ENCODE measurements around the gene NUDC.

DNA sequence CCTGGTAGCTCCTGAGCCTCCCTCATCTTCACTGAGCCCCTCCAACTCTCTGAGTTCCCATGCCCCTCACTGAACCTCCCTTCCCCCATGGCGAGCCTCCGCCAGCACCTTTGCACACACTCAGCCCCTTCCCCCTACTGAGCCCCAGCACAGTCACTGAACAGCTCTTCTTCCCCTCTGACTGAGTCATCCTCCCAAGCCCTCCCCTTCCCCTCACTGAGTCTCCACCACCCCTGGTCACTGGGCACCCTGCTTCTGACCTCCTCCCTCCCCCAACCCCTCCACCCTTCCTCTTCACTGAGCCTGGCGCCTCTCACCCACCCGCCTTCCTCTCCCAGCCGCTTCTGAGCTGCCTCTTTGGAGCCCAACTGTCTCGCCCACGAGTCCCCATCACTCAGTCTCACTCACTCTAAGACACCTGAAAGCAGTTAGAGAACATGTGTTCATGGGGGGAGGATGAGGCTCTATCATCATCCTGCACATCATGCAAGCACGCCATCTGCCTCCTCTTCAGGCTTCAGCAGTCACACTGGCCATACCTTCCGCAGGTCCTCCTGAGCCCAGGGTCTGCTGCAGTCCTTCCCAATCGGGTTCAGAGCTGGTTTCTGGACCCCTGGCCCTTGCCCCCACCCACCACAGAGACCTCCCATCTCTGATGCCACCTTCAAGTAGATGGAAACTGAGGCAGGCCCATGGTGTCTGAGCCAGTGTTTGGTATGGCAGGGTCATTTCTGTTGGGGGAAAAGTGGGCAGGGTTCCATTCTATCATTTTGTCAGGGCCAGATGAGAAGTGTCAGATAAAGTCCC is 70.0 kb downstream of the NUDC start:
- TF ChIP-seq, protein P1, sequence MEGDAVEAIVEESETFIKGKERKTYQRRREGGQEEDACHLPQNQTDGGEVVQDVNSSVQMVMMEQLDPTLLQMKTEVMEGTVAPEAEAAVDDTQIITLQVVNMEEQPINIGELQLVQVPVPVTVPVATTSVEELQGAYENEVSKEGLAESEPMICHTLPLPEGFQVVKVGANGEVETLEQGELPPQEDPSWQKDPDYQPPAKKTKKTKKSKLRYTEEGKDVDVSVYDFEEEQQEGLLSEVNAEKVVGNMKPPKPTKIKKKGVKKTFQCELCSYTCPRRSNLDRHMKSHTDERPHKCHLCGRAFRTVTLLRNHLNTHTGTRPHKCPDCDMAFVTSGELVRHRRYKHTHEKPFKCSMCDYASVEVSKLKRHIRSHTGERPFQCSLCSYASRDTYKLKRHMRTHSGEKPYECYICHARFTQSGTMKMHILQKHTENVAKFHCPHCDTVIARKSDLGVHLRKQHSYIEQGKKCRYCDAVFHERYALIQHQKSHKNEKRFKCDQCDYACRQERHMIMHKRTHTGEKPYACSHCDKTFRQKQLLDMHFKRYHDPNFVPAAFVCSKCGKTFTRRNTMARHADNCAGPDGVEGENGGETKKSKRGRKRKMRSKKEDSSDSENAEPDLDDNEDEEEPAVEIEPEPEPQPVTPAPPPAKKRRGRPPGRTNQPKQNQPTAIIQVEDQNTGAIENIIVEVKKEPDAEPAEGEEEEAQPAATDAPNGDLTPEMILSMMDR (IDR thresholded peaks at IDR 0.05): no peak
- TF ChIP-seq POLR2A (IDR thresholded peaks at IDR 0.05): no peak
- no peak for TF ChIP-seq EP300 (IDR thresholded peaks at IDR 0.05)

All from suprapubic skin (tissue), 3 donors.